Naive B cell (primary cell): Measurements from ENCODE around the gene ZC4H2. TPM values are rescaled to one million over a fixed set of nuclear protein-coding genes. Genes with fewer than 3 reads are reported as not detected.
"Not testable (repeated sequence)": the region's sequence is repeated elsewhere in the genome, so short reads cannot be mapped to it uniquely, and the experiment has no call there.

ENCODE experiments used
- ATAC-seq, 2 donors: fragments of 150-1000 bp; cut with Tn5 transposase; 2 replicates each; pipeline ENCODE4 v1.10.0; 2021; ENCODE audit warnings: low read depth in 2 of 2, mild to moderate bottlenecking in 2 of 2, moderate library complexity in 2 of 2
- DNase-seq: peaks from one replicate; pipeline ENCODE4 v3.0.0; 2022
- H3K27ac Mint-ChIP-seq, 6 donors: one replicate each; pipeline ENCODE4 v1.8.0; 2020 to 2022; ENCODE audit warnings: mild to moderate bottlenecking in 6 of 6, mixed read lengths in 6 of 6, moderate library complexity in 5 of 6, inconsistent platforms in 2 of 6
- H3K27me3 Mint-ChIP-seq, 3 donors: one replicate each; pipeline ENCODE4 v1.8.0; 2021 to 2022; ENCODE audit warnings: mixed read lengths in 3 of 3, mild to moderate bottlenecking in 1 of 3
- H3K36me3 Mint-ChIP-seq, 2 donors: one replicate each; pipeline ENCODE4 v1.8.0; 2020 to 2022; ENCODE audit warnings: mixed read lengths in 2 of 2, inconsistent platforms in 1 of 2, mild to moderate bottlenecking in 1 of 2
- H3K4me1 Mint-ChIP-seq, 3 donors: one replicate each; pipeline ENCODE4 v1.8.0; 2020 to 2022; ENCODE audit warnings: mixed read lengths in 3 of 3, inconsistent platforms in 1 of 3, mild to moderate bottlenecking in 1 of 3, moderate library complexity in 1 of 3
- H3K4me3 Mint-ChIP-seq, 8 donors: one replicate each; pipeline ENCODE4 v1.8.0; 2020 to 2022; ENCODE audit warnings: mild to moderate bottlenecking in 8 of 8, mixed read lengths in 8 of 8, moderate library complexity in 8 of 8, inconsistent platforms in 2 of 8
- H3K9me3 Mint-ChIP-seq, 7 donors: one replicate each; pipeline ENCODE4 v1.8.0; 2020 to 2022; ENCODE audit warnings: mixed read lengths in 7 of 7, mild to moderate bottlenecking in 5 of 7, inconsistent platforms in 2 of 7, moderate library complexity in 1 of 7
- polyA plus RNA-seq, 6 donors: library from polyadenylated mRNA; unstranded; fragments of 300-500 nt; fragmentation: Illumina TruSeq; gene quantifications; one replicate each; pipeline ENCODE4 v1.2.3, GENCODE V29; 2021; ENCODE audit warnings: low read depth in 6 of 6

The ZC4H2 gene
- polyA plus RNA-seq = 10 to 100 TPM in 5 of 6 donors, 1 to 10 TPM in 1; 5.9 to 19.5 (median 13.8) TPM

DNA sequence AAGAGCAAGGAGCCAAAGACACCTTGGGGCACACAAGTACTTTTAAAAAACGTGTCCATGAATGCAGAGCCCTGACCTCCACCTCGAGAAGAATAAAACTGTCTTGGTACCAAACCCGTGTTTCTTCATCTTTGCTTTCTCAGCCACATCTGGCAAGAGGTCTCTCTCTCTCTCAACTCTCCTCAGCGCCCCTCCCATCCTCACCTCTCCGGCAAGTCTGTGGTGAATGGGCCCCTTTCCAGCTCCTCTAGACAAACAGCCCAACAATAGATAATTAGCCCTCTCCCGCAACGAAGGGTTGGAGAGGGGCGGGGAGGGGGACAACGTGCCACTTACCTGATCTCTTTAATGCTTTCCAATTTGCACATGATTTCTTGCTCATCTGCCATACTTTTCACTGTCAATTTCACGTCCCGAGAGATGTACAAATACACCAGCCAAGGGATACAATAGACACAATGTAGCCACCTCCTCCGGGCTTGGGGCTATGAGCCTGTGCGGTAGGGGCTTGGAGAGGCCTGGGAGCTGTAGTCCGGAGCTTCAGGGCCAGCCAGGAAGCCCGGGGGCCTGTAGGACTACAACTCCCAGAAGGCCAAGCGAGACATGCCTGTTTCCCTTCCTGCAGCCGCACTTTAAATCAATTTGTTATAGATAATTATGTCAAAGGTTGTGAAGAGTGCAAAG, at the start of gene ZC4H2:
TSS of gene ZC4H2 (minus strand) at position 462 of the 684 bp plus-strand sequence. CDS start at position 389, 73 bp downstream.
- Mint-ChIP-seq H3K4me3 (peak within 1 kb of the TSS; percentile 90 to 99 (median 96)), H3K27ac (peak within 1 kb of the TSS; percentile 54 to 93 (median 86)), H3K4me1 (peaks cover 24 to 26% (median 24%) of the 10 kb centered on the region in 3 donors), H3K36me3 (peaks cover 0 to 7% of the 10 kb centered on the region in 2 donors), H3K9me3 (peaks cover 0 to 4% (median 0%) of the 10 kb centered on the region in 7 donors), H3K27me3 (no peaks in the 10 kb centered on the region)
- ATAC-seq (peak; percentile 94 to 97), DNase-seq (peak; percentile 63)

GRCh38 chrX:65017451-65017850, 41.2 kb upstream of the ZC4H2 start:
- H3K36me3 Mint-ChIP-seq = peaks cover 0 to 5% of the 10 kb centered on the region in 2 donors
- DNase-seq (no peak), ATAC-seq (no peak)
- H3K4me1 Mint-ChIP-seq = no peaks in the 10 kb centered on the region
- no peaks in the 10 kb centered on the region for H3K27me3 Mint-ChIP-seq
- H3K4me3 Mint-ChIP-seq = no peak overlapping the region
- no peak overlapping the region for H3K27ac Mint-ChIP-seq
- peaks cover 0 to 12% (median 6%) of the 10 kb centered on the region in 7 donors for H3K9me3 Mint-ChIP-seq

DNA sequence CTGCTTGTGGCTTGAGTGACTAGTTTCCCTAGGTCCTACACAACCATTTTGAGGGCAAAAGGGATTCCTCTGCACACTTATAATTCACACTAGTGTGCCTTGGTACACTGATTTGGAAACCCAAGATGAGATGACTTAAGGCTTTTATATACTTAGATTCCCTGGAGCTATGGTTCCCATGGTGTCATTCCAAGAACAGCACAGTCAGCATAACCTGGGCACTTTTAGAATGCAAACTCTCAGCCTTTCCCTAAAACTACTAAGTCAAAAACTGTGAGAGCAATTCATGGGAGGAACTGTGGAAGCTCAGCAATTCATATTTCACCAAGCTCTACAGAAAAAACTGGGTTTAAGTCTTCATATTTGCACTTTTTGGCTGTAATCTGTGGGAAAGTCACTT, 38.0 kb upstream of the ZC4H2 start:
- Mint-ChIP-seq H3K27ac (no peak overlapping the region), H3K4me1 (no peaks in the 10 kb centered on the region), H3K27me3 (no peaks in the 10 kb centered on the region), H3K9me3 (no peaks in the 10 kb centered on the region), H3K4me3 (no peak overlapping the region), H3K36me3 (no peaks in the 10 kb centered on the region)
- no peak for DNase-seq
- ATAC-seq = no peak

GRCh38 chrX:65009459-65009858, 33.2 kb upstream of the ZC4H2 start:
- DNase-seq (no peak), ATAC-seq (no peak)
- H3K27me3 Mint-ChIP-seq = no peaks in the 10 kb centered on the region
- H3K36me3 Mint-ChIP-seq = no peaks in the 10 kb centered on the region
- H3K27ac Mint-ChIP-seq = no peak overlapping the region
- H3K9me3 Mint-ChIP-seq = peaks cover 0 to 15% (median 11%) of the 10 kb centered on the region in 7 donors
- H3K4me3 Mint-ChIP-seq = no peak overlapping the region
- no peaks in the 10 kb centered on the region for H3K4me1 Mint-ChIP-seq

DNA sequence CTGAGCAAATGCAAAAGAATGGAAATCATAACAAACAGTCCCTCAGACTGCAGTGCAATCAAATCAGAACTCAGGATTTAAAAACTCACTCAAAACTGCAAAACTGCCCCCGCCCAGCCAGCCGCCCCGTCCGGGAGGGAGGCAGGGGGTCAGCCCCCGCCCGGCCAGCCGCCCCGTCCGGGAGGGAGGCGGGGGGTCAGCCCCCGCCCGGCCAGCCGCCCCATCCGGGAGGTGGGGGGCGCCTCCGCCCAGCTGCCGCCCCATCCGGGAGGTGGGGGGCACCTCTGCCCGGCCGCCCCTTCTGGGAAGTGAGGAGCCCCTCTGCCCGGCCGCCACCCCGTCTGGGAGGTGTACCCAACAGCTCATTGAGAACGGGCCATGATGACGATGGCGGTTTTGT, 26.0 kb upstream of the ZC4H2 start:
- H3K36me3 Mint-ChIP-seq, DNase-seq, ATAC-seq, H3K4me3 Mint-ChIP-seq, H3K27me3 Mint-ChIP-seq, H3K4me1 Mint-ChIP-seq, H3K27ac Mint-ChIP-seq: not testable (repeated sequence)
- H3K9me3 Mint-ChIP-seq = peaks cover 5 to 35% (median 25%) of the 10 kb centered on the region in 7 donors

GRCh38 chrX:64996805-64997204, 20.6 kb upstream of the ZC4H2 start:
- Mint-ChIP-seq H3K9me3 (peaks cover 0 to 25% (median 12%) of the 10 kb centered on the region in 7 donors), H3K4me3 (no peak overlapping the region), H3K27me3 (peaks cover 0 to 7% (median 0%) of the 10 kb centered on the region in 3 donors), H3K27ac (no peak overlapping the region), H3K4me1 (no peaks in the 10 kb centered on the region), H3K36me3 (peaks cover 0 to 4% of the 10 kb centered on the region in 2 donors)
- DNase-seq = no peak
- no peak for ATAC-seq

DNA sequence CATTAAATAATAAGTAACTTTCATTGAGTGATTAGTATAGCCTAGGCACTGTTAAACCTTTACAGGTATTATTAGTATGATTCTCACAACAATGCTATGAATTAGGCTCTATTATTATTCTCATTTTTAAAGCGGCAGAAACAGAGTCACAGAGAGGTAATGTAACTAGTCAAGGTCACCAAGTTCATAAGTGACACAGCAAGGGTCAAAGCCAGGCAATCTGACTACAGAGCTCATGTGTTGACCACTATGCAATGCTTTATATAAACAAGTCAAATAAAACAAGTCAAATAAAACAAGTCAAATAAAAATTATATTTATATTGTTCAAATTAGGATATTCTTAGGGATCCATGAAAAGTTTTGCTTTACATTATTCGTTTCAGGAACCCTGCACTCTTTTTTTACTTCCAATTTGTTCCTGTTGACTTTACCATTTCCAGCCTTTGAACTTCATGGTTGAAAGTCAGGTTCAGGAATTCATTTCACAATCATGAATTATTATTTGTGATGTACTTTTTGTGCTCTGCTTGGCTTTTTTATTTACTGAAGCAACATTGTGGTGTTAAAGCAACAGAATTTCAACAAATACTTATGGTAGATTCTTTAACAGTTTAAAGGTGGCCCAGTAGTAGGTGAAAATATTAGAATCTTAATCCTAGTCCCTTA, 18.0 kb upstream of the ZC4H2 start:
- no peak for DNase-seq
- Mint-ChIP-seq H3K9me3 (peaks cover 0 to 15% (median 2%) of the 10 kb centered on the region in 7 donors), H3K4me3 (no peak overlapping the region), H3K27me3 (peaks cover 0 to 7% (median 0%) of the 10 kb centered on the region in 3 donors), H3K36me3 (peaks cover 0 to 4% of the 10 kb centered on the region in 2 donors), H3K4me1 (no peaks in the 10 kb centered on the region), H3K27ac (peak overlapping the region in 1 of 6 donors; percentile 44)
- ATAC-seq = no peak

- H3K9me3 Mint-ChIP-seq = no peaks in the 10 kb centered on the region
- H3K4me1 Mint-ChIP-seq = peaks cover 22 to 30% (median 24%) of the 10 kb centered on the region in 3 donors
- no peak overlapping the region for H3K27ac Mint-ChIP-seq
- H3K4me3 Mint-ChIP-seq = peak overlapping the region in 1 of 8 donors; percentile 54
- ATAC-seq (no peak), DNase-seq (no peak)
- no peaks in the 10 kb centered on the region for H3K36me3 Mint-ChIP-seq
- H3K27me3 Mint-ChIP-seq = no peaks in the 10 kb centered on the region
Observed at GRCh38 chrX:64977830-64978229, 1.6 kb upstream of the ZC4H2 start.

DNA sequence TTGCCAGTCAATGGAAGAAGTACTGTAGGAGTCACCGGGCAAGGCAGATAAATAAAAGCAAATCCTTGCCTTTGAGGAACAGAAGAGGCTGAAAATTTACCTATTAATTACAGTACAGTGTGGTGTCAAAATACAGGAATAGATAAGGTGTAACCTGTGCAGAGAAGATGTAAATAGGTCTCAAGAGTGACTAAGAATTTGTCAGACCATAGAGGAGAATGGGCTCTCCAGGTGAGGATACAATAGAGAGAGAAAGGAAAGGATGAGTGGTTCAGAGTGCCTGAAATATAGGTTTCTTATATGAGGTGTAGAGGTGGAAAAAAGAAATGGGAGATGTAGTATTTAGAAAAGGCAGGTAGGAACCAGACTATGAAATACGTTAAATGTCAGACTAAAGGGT, 801 bp upstream of the ZC4H2 start:
- Mint-ChIP-seq H3K27me3 (no peaks in the 10 kb centered on the region), H3K27ac (no peak overlapping the region), H3K9me3 (peaks cover 0 to 3% (median 0%) of the 10 kb centered on the region in 7 donors), H3K4me3 (peak overlapping the region; percentile 29 to 99 (median 96)), H3K4me1 (peaks cover 22 to 24% (median 23%) of the 10 kb centered on the region in 3 donors), H3K36me3 (no peaks in the 10 kb centered on the region)
- DNase-seq (no peak), ATAC-seq (no peak)

GRCh38 chrX:64976673-64977040, 407 bp upstream of the ZC4H2 start:
- Mint-ChIP-seq H3K4me1 (peaks cover 22 to 24% (median 23%) of the 10 kb centered on the region in 3 donors), H3K27me3 (no peaks in the 10 kb centered on the region), H3K9me3 (peaks cover 0 to 4% (median 0%) of the 10 kb centered on the region in 7 donors)

DNA sequence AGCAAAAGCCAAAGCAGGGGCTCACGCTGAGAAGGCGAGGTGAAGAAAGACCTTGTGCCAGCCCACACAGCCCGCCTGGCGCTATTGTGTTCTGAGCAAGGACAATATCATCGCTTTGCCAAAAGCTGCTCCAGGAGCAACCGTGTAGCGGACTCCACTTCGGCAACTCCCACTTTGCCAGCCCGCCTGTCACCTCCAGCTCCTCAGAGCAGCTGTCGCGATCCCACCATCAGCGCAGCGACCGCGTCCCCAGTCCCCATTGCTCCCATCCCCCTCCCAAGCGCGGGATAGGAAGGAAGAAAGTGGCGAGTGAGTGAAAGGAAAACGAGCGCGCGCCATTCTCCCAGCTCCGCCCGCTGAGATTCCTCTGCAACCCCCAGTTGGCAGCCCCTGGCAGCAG, 759 bp downstream of the ZC4H2 start:
- H3K36me3 Mint-ChIP-seq = peaks cover 0 to 9% of the 10 kb centered on the region in 2 donors
- H3K27ac Mint-ChIP-seq = peak overlapping the region; percentile 54 to 93 (median 76)
- H3K4me3 Mint-ChIP-seq = peak overlapping the region; percentile 90 to 99 (median 96)
- peaks cover 0 to 4% (median 2%) of the 10 kb centered on the region in 7 donors for H3K9me3 Mint-ChIP-seq
- H3K27me3 Mint-ChIP-seq = no peaks in the 10 kb centered on the region
- peaks cover 24 to 27% (median 24%) of the 10 kb centered on the region in 3 donors for H3K4me1 Mint-ChIP-seq
- ATAC-seq (peak; percentile 25 to 32), DNase-seq (peak; percentile 5)

More at GRCh38 chrX:64976673-64977040, 407 bp upstream of the ZC4H2 start:
- Mint-ChIP-seq H3K27ac (peak overlapping the region in 5 of 6 donors; percentile 10 to 87 (median 70)), H3K36me3 (peaks cover 0 to 2% of the 10 kb centered on the region in 2 donors), H3K4me3 (peak overlapping the region; percentile 90 to 99 (median 96))
- DNase-seq = no peak
- ATAC-seq = peak; percentile 2 to 6

- ATAC-seq (no peak), DNase-seq (no peak)
- H3K4me1 Mint-ChIP-seq = peaks cover 0 to 6% (median 5%) of the 10 kb centered on the region in 3 donors
- H3K27me3 Mint-ChIP-seq = no peaks in the 10 kb centered on the region
- H3K9me3 Mint-ChIP-seq = peaks cover 6 to 43% (median 26%) of the 10 kb centered on the region in 7 donors
- H3K36me3 Mint-ChIP-seq = peaks cover 9 to 13% of the 10 kb centered on the region in 2 donors
- no peak overlapping the region for H3K4me3 Mint-ChIP-seq
- H3K27ac Mint-ChIP-seq = peak overlapping the region in 1 of 6 donors; percentile 39
Observed at GRCh38 chrX:64925480-64925879, 50.8 kb downstream of the ZC4H2 start.

DNA sequence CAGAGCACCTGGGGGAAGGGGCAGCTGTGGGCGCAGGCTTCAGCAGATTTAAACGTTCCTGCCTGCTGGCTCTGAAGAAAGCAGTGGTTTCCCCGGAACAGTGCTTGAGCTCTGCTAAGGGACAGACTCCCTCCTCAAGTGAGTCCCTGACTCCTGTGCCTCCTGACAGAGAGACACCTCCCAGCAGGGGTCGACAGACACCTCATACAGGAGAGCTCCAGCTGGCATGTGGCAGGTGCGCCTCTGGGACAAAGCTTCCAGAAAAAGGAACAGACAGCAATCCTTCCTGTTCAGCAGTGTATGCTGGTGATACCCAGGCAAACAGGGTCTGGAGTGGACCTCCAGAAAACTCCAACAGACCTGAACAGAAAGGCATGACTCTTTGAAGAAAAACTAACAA, 68.1 kb downstream of the ZC4H2 start:
- peaks cover 0 to 5% (median 0%) of the 10 kb centered on the region in 3 donors for H3K4me1 Mint-ChIP-seq
- H3K27me3 Mint-ChIP-seq = no peaks in the 10 kb centered on the region
- H3K4me3 Mint-ChIP-seq = no peak overlapping the region
- H3K36me3 Mint-ChIP-seq = peaks cover 33 to 48% of the 10 kb centered on the region in 2 donors
- ATAC-seq (no peak), DNase-seq (no peak)
- no peak overlapping the region for H3K27ac Mint-ChIP-seq
- peaks cover 10 to 32% (median 22%) of the 10 kb centered on the region in 7 donors for H3K9me3 Mint-ChIP-seq
